SK-N-MC (cell line): ENCODE measurements around the gene NPFF.

ENCODE experiments used
- EZH2 ChIP-seq: fragments of 200-600 bp; sonication (generic); IDR thresholded peaks from one replicate; pipeline ENCODE4 v1.6.1; 2017; ENCODE audit warnings: antibody characterized with exemption
- FOXP2 ChIP-seq: optimal IDR thresholded peaks from 2 replicates; pipeline ENCODE3; 2011; ENCODE audit warnings: mild to moderate bottlenecking, moderate library complexity; ENCODE audit not compliant: insufficient read depth; ENCODE audit errors: extremely low read length, control extremely low read depth
- POLR2AphosphoS5 ChIP-seq: IDR thresholded peaks from 2 replicates; pipeline ENCODE4 v1.6.1; 2012; ENCODE audit warnings: mild to moderate bottlenecking, low read depth, low read length, borderline replicate concordance

- no peak for TF ChIP-seq EZH2
- TF ChIP-seq POLR2AphosphoS5: 0 out of 2 replicates have a peak, but pooled peaks have one; percentile 7
- no peak for TF ChIP-seq FOXP2
Measured at GRCh38 chr12:53506450-53506785, 866 bp downstream of the NPFF start.
